22Rv1 (cell line): ENCODE data around the gene DPM2.

Experiments used
- H3K27ac ChIP-seq: fragments of 450-650 bp; 2 replicates; pipeline ENCODE4 v1.5.1; 2017
- CTCF ChIP-seq: fragments of 450-650 bp; IDR thresholded peaks from 2 replicates; pipeline ENCODE4 v1.5.1; 2017; ENCODE audit warnings: mild to moderate bottlenecking
- ZFX ChIP-seq: fragments of 450-650 bp; IDR thresholded peaks from 2 replicates; pipeline ENCODE4 v1.6.1; 2017; ENCODE audit warnings: antibody characterized with exemption, borderline replicate concordance

Gene DPM2

GRCh38 chr9:127980706-127981558, 43.3 kb upstream of the DPM2 start, which contains the start of gene EEIG1:
Gene EEIG1 (minus strand): TSS chr9:127980989. CDS start chr9:127980137, 852 bp downstream.
- peak within 1 kb of the TSS; percentile 82 for H3K27ac ChIP-seq
- TF ChIP-seq ZFX: no peak

GRCh38 chr9:127980060-127980705, 42.5 kb upstream of the DPM2 start:
- TF ChIP-seq CTCF: no peak
- no peak for TF ChIP-seq ZFX
- peak overlapping the region; percentile 82 for H3K27ac ChIP-seq

GRCh38 chr9:127979333-127980059, 41.8 kb upstream of the DPM2 start:
- TF ChIP-seq ZFX (no peak), CTCF (no peak)
- peak overlapping the region; percentile 82 for H3K27ac ChIP-seq

DNA sequence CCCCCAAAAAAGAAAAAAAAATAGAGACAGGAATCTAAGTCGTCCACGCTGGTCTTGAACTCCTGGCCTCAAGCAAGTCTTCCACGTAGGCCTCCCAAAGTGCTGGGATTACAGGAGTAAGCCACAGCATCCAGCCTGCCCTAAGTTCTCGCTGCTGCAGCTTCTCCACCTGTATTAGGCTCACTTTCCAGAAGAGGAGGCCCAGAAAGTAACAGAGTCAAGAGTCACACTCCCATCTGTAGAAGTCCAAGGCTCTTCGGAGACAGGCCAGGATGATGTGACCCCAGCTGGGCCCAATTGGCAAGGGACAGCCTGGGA, 41.3 kb upstream of the DPM2 start:
- TF ChIP-seq ZFX (no peak), CTCF (no peak)
- peak overlapping the region; percentile 82; the same call in 1 of the 2 replicates for H3K27ac ChIP-seq

DNA sequence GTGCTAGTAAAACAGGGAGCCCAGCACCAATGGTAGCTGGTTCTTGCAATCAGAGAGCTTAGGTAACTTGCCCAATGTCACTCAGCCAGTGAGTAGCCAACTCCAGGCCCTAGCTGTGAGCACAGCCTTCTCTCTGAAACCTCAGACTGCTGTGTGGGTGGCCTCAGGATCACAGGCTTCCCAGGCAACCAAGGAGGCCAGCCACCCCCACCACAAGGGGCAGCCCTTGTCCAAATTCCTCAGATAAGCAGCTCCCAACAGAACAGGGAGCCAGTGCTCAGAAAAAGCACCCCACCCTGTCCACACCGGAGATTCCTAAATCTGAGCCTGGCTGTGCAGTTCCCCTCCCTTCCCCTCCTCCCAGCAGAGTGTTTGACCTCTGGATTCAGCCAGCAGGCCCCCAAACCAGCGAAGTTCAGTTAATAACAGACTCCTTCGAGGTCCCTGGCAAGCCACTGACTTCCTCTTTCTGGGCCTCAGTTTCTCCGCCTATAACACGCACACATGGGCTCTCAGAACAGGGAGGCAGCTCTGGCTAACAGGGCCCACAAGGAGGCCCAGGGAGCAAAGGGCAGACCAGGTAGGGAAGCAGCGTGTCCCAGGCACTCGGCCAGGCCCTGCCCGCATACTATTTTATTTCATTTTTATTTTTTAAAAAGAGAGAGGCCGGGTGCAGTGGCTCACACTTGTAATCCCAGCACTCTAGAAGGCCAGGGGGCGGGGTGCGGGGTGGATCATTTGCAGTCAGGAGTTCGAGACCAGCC, 40.4 kb upstream of the DPM2 start:
- TF ChIP-seq CTCF: no peak
- no peak for TF ChIP-seq ZFX
- no peak overlapping the region for H3K27ac ChIP-seq

GRCh38 chr9:127977009-127977883, 39.6 kb upstream of the DPM2 start:
- no peak overlapping the region for H3K27ac ChIP-seq
- TF ChIP-seq CTCF (no peak), ZFX (no peak)
